SK-N-SH treated with all-trans-retinoic acid at 6 μM for 48 hours (cell line): ENCODE data around the gene ESRP2.

Experiments
- ATAC-seq: fragments of 200-7000 bp; cut with Tn5 transposase; 3 replicates; pipeline ENCODE4 v1.9.1; 2020; ENCODE audit warnings: mild to moderate bottlenecking, moderate library complexity
- ARNTL ChIP-seq: fragments of 450-650 bp; formaldehyde crosslinking; IDR thresholded peaks from 2 replicates; pipeline ENCODE4 v1.5.0; 2020; ENCODE audit warnings: low read depth, mild to moderate bottlenecking, moderate library complexity, borderline replicate concordance
- BACH2 ChIP-seq: fragments of 250-450 bp; sonication (Bioruptor Pico); IDR thresholded peaks from 2 replicates; pipeline ENCODE4 v1.9.0; 2021; ENCODE audit warnings: mild to moderate bottlenecking, borderline replicate concordance
- CSDC2 ChIP-seq: fragments of 250-450 bp; sonication (Bioruptor Pico); IDR thresholded peaks from 2 replicates; pipeline ENCODE4 v1.5.0; 2020; ENCODE audit warnings: mild to moderate bottlenecking, moderate library complexity
- CSRNP3 ChIP-seq: fragments of 250-450 bp; sonication (Bioruptor Pico); IDR thresholded peaks from 2 replicates; pipeline ENCODE4 v1.5.1; 2021; ENCODE audit warnings: mild to moderate bottlenecking, moderate library complexity
- ESRRG ChIP-seq: fragments of 250-450 bp; sonication (Bioruptor Pico); IDR thresholded peaks from 2 replicates; pipeline ENCODE4 v1.6.1; 2021; ENCODE audit warnings: mild to moderate bottlenecking
- GLIS3 ChIP-seq: fragments of 250-450 bp; sonication (Bioruptor Pico); IDR thresholded peaks from 2 replicates; pipeline ENCODE4 v1.5.0; 2020; ENCODE audit warnings: mild to moderate bottlenecking, moderate library complexity
- ISL1 ChIP-seq: fragments of 250-450 bp; sonication (Bioruptor Pico); IDR thresholded peaks from 2 replicates; pipeline ENCODE4 v2.1.2; 2022; ENCODE audit warnings: mild to moderate bottlenecking, moderate library complexity
- OSR1 ChIP-seq: fragments of 250-450 bp; sonication (Bioruptor Pico); IDR thresholded peaks from 2 replicates; pipeline ENCODE4 v1.8.0; 2022; ENCODE audit warnings: moderate library complexity, mild to moderate bottlenecking, inconsistent platforms
- PATZ1 ChIP-seq: fragments of 250-450 bp; sonication (Bioruptor Pico); IDR thresholded peaks from 2 replicates; pipeline ENCODE4 v1.8.0; 2020; ENCODE audit warnings: mild to moderate bottlenecking, moderate library complexity, borderline replicate concordance
- POU6F1 ChIP-seq: fragments of 250-450 bp; sonication (Bioruptor Pico); IDR thresholded peaks from 2 replicates; pipeline ENCODE4 v1.8.0; 2021; ENCODE audit warnings: low read depth, mild to moderate bottlenecking, moderate library complexity, borderline replicate concordance
- PPARA ChIP-seq: fragments of 250-450 bp; sonication (Bioruptor Pico); IDR thresholded peaks from 2 replicates; pipeline ENCODE4 v1.5.0; 2020; ENCODE audit warnings: mild to moderate bottlenecking, borderline replicate concordance
- RARB ChIP-seq: fragments of 250-450 bp; sonication (Bioruptor Pico); IDR thresholded peaks from 2 replicates; pipeline ENCODE4 v1.8.0; 2021; ENCODE audit warnings: mild to moderate bottlenecking, moderate library complexity
- SNAI2 ChIP-seq: fragments of 250-450 bp; sonication (Bioruptor Pico); IDR thresholded peaks from 2 replicates; pipeline ENCODE4 v1.5.0; 2020; ENCODE audit warnings: mild to moderate bottlenecking, moderate library complexity
- TCF4 ChIP-seq: fragments of 250-450 bp; sonication (Bioruptor Pico); IDR thresholded peaks from 2 replicates; pipeline ENCODE4 v1.8.0; 2021; ENCODE audit warnings: mild to moderate bottlenecking, moderate library complexity, borderline replicate concordance
- TOX ChIP-seq: fragments of 250-450 bp; sonication (Bioruptor Pico); IDR thresholded peaks from 2 replicates; pipeline ENCODE4 v1.8.0; 2021; ENCODE audit warnings: mild to moderate bottlenecking, moderate library complexity, borderline replicate concordance
- TSHZ2 ChIP-seq: fragments of 250-450 bp; sonication (Bioruptor Pico); IDR thresholded peaks from 2 replicates; pipeline ENCODE4 v1.5.0; 2020; ENCODE audit warnings: mild to moderate bottlenecking, moderate library complexity
- ZFP3 ChIP-seq: fragments of 250-450 bp; sonication (Bioruptor Pico); IDR thresholded peaks from 2 replicates; pipeline ENCODE4 v1.5.0; 2020; ENCODE audit warnings: mild to moderate bottlenecking, moderate library complexity
- ZFP30 ChIP-seq: fragments of 450-650 bp; formaldehyde crosslinking; IDR thresholded peaks from 2 replicates; pipeline ENCODE4 v1.5.0; 2022; ENCODE audit warnings: mild to moderate bottlenecking, moderate library complexity
- ZNF565 ChIP-seq: fragments of 450-650 bp; formaldehyde crosslinking; conservative IDR thresholded peaks from 2 replicates; pipeline ENCODE4 v1.5.0; 2020; ENCODE audit warnings: low read depth, mild to moderate bottlenecking, moderate library complexity
- ZNF70 ChIP-seq: fragments of 450-650 bp; formaldehyde crosslinking; IDR thresholded peaks from 2 replicates; pipeline ENCODE4 v1.5.0; 2020; ENCODE audit warnings: mild to moderate bottlenecking, moderate library complexity
- ZNF8 ChIP-seq: fragments of 450-650 bp; formaldehyde crosslinking; IDR thresholded peaks from 2 replicates; pipeline ENCODE4 v1.5.0; 2020; ENCODE audit warnings: mild to moderate bottlenecking, moderate library complexity
- TF ChIP-seq, protein P1 (sequence below): fragments of 250-450 bp; sonication (Bioruptor Pico); IDR thresholded peaks from 2 replicates; pipeline ENCODE4 v1.5.1; 2020; ENCODE audit warnings: low read depth, mild to moderate bottlenecking, moderate library complexity

Gene ESRP2

GRCh38 chr16:68244903-68245853, 9.3 kb upstream of the ESRP2 start, which contains the start of gene PLA2G15:
PLA2G15 (plus strand) TSS chr16:68245373; CDS start chr16:68245427, 54 bp downstream.
- ATAC-seq, result peak; percentile 96
- no peak for TF ChIP-seq PPARA (CRISPR knock-in tag)
- no peak; the same call in 1 of the 2 replicates for TF ChIP-seq PATZ1 (CRISPR knock-in tag)
- TF ChIP-seq ISL1, result no peak
- TF ChIP-seq OSR1, result no peak
- TF ChIP-seq RARB, result no peak
- TF ChIP-seq ZFP3, result no peak
- TF ChIP-seq ARNTL (CRISPR knock-in tag), result no peak
- TF ChIP-seq, protein P1, sequence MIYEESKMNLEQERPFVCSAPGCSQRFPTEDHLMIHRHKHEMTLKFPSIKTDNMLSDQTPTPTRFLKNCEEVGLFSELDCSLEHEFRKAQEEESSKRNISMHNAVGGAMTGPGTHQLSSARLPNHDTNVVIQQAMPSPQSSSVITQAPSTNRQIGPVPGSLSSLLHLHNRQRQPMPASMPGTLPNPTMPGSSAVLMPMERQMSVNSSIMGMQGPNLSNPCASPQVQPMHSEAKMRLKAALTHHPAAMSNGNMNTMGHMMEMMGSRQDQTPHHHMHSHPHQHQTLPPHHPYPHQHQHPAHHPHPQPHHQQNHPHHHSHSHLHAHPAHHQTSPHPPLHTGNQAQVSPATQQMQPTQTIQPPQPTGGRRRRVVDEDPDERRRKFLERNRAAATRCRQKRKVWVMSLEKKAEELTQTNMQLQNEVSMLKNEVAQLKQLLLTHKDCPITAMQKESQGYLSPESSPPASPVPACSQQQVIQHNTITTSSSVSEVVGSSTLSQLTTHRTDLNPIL (CRISPR knock-in tag), result no peak
- TF ChIP-seq TOX, result no peak
- TF ChIP-seq BACH2 (CRISPR knock-in tag), result no peak
- TF ChIP-seq ESRRG, result no peak
- no peak for TF ChIP-seq CSRNP3 (CRISPR knock-in tag)
- TF ChIP-seq GLIS3, result no peak
- no peak for TF ChIP-seq CSDC2 (CRISPR knock-in tag)
- no peak for TF ChIP-seq SNAI2
- no peak for TF ChIP-seq TSHZ2 (CRISPR knock-in tag)
- TF ChIP-seq ZNF8 (CRISPR knock-in tag), result no peak
- TF ChIP-seq ZNF70 (CRISPR knock-in tag), result no peak
- TF ChIP-seq POU6F1 (CRISPR knock-in tag), result no peak
- TF ChIP-seq ZNF565 (CRISPR knock-in tag), result no peak
- TF ChIP-seq, all 23 proteins: peak for 0

DNA sequence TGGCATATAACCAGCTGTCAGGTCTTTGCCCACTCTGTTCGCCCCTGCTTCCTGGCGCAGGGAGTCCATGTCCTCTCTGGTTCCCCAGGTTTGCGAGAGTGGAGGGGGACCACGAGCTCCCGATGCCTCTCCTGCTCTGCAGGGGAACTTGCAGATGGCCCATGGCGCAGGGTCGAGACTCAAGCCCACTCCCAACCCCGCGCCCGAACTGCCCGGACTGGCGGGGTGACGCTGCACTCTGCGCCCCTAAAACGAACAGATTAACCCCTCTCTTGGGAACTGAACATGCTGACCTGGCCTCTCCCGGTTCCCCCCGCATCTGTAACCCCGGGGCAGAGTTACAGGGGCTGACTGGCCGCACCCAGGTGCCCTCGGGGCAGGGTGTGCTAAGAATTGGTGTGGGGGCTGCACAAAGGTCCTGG, 8.6 kb upstream of the ESRP2 start:
- TF ChIP-seq RARB (no peak), OSR1 (no peak), ESRRG (no peak), TCF4 (no peak), POU6F1 (CRISPR knock-in tag) (no peak), PATZ1 (CRISPR knock-in tag) (no peak), ZFP30 (CRISPR knock-in tag) (no peak), ARNTL (CRISPR knock-in tag) (no peak)
- TF ChIP-seq, all 23 proteins: peak for 0
- ATAC-seq, result peak; percentile 4; the same call in 2 of the 3 replicates
